Natural killer cell treated with Interleukin-12 subunit alpha and Interleukin-12 subunit beta and Interleukin-15 and Interleukin-18, amount 100 ng/mL, for 72 hours (primary cell): ENCODE data around the gene DEFB112. TPM values are rescaled to one million over a fixed set of nuclear protein-coding genes. Genes with fewer than 3 reads are reported as not detected.

ENCODE experiments used
- ATAC-seq, 2 donors: fragments of 150-1000 bp; cut with Tn5 transposase in 1 of 2; sonication (Bioruptor Pico), chemical (Tn5 transposase) in 1 of 2; 2 replicates each; pipeline ENCODE4 v1.10.0; 2021
- DNase-seq: peaks from one replicate; pipeline ENCODE4 v3.0.0; 2022; ENCODE audit warnings: low spot score
- H3K27ac Mint-ChIP-seq, 2 donors: 1 replicate in 1 of 2; 2 replicates in 1 of 2; pipeline ENCODE4 v1.8.0; 2022; ENCODE audit warnings: mixed read lengths in 2 of 2, mild to moderate bottlenecking in 1 of 2, moderate library complexity in 1 of 2
- H3K27me3 Mint-ChIP-seq, 2 donors: 1 replicate in 1 of 2; 2 replicates in 1 of 2; pipeline ENCODE4 v1.8.0; 2022; ENCODE audit warnings: mixed read lengths in 2 of 2
- H3K36me3 Mint-ChIP-seq: one replicate; pipeline ENCODE4 v1.8.0; 2022; ENCODE audit warnings: mixed read lengths
- H3K4me1 Mint-ChIP-seq, 2 donors: 1 replicate in 1 of 2; 2 replicates in 1 of 2; pipeline ENCODE4 v1.8.0; 2022; ENCODE audit warnings: low read depth in 2 of 2, mixed read lengths in 2 of 2, mild to moderate bottlenecking in 1 of 2
- H3K4me3 Mint-ChIP-seq: one replicate; pipeline ENCODE4 v1.8.0; 2022; ENCODE audit warnings: mixed read lengths
- H3K9me3 Mint-ChIP-seq: 2 replicates; pipeline ENCODE4 v1.8.0; 2022; ENCODE audit warnings: mixed read lengths
- total RNA-seq, 2 donors: library from RNA; stranded (reverse); gene quantifications; one replicate each; pipeline ENCODE4 v1.2.3, GENCODE V29; 2022

The DEFB112 gene
- total RNA-seq, 2 donors from 2014 or later, result not detected

DNA sequence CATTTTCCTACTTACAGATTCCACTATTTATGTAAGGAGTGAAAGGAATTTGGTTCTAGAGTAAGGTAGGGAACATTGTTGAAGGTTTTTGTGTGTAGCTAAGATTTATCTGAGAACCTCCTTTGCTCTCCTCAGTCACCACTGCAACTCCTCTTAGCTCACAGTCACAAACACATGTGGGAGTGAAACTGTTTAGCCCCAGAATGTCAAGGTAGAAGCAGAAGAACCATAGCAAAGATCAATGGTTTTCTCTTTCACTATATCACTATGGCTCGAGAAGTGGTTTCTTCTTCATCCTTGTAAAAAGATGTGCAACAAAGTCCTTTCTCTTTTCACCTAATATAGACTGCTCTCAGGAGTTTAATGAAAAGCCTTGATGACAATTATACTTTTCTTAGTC is 6.5 kb upstream of the DEFB112 start:
- no peaks in the 10 kb centered on the region for H3K36me3 Mint-ChIP-seq
- no peaks in the 10 kb centered on the region for H3K4me1 Mint-ChIP-seq
- H3K9me3 Mint-ChIP-seq, result no peaks in the 10 kb centered on the region
- no peak overlapping the region for H3K4me3 Mint-ChIP-seq
- H3K27ac Mint-ChIP-seq, result no peak overlapping the region
- H3K27me3 Mint-ChIP-seq, result no peaks in the 10 kb centered on the region
- ATAC-seq, result no peak
- DNase-seq, result no peak

DNA sequence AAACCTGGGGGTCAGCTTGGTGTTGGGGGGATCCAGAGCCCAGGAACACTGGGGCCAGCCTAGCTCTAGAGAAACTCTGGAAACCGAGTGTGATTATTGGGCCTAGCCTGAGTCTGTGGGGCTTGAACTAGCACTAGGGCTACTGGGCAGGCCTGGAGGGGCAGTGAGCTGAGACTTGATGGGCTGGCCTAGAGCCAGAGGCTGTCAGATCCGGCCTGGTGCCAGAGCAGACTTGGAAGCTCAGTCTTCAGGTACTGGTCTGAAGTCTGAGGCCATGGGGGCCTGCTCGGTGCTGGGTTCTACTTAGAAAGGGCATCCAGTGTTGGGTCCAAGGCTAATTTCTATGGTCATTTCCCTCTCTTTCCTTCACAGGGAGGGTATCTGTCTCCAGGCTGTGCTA is 2.7 kb downstream of the DEFB112 start:
- Mint-ChIP-seq H3K9me3 (peaks cover 2% of the 10 kb centered on the region), H3K4me3 (no peak overlapping the region), H3K27ac (no peak overlapping the region), H3K4me1 (no peaks in the 10 kb centered on the region), H3K36me3 (no peaks in the 10 kb centered on the region), H3K27me3 (no peaks in the 10 kb centered on the region)
- DNase-seq (no peak), ATAC-seq (no peak)

DNA sequence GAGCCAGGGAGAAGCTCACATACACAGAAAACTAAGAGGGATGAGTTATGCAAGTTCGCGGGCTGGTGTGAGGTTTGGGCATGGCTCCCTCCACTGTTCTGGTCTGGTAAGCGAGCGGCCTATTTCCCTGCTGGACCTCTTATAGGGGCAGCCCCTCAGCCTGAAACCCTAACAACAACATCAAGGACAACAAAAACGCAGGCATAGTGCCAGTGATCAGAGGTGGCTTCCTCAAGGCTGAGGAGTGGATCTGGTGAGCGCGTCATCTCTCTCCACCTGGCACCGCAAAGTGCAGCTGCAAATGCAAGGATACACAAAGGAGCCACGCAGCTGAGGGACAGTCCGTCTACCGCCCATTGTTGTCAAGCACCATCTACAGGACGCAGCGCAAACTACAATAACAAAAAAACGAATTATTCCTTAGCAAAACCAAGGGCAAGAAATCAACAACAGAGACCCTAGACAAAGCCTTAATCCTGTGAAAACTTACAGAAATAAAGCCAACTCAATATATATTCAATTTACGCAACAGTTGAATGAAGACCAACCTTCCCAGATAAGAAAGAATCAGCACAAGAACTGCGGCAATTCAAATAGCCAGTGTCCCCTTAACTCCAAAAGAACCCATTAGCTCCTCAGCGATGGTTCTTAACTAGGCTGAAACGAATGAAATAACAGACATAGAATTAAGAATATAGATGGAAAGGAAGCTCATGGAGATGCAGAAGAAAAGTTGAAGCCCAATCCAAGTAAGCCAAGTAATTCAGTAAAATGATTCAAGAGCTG is 18.8 kb downstream of the DEFB112 start:
- DNase-seq (no peak), ATAC-seq (no peak)
- Mint-ChIP-seq H3K27me3 (no peaks in the 10 kb centered on the region), H3K36me3 (peaks cover 5% of the 10 kb centered on the region), H3K27ac (no peak overlapping the region), H3K4me3 (no peak overlapping the region), H3K4me1 (no peaks in the 10 kb centered on the region), H3K9me3 (peaks cover 12% of the 10 kb centered on the region)

DNA sequence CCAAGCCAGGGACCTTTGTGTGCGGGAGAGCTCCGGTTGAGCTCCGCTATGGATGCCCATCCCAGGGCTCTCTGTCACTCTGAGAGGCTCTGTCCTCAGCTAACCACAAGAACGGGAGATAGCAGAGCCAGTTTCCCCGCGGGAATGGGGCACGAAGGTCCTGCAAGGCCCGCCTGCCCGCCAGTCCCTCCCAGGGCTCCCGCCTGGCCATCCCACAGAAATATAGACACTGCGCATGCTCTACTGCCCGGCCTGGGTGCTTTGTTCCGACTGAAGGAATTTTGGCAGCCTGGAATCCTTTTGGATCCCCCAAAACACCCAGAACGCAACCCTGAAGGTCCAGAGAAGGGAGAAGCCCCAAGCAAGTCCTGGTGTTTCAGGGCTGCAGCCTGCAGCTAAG is 19.4 kb downstream of the DEFB112 start:
- DNase-seq (no peak), ATAC-seq (no peak)
- H3K4me3 Mint-ChIP-seq, result no peak overlapping the region
- H3K36me3 Mint-ChIP-seq, result peaks cover 5% of the 10 kb centered on the region
- H3K9me3 Mint-ChIP-seq, result peaks cover 16% of the 10 kb centered on the region
- H3K27me3 Mint-ChIP-seq, result no peaks in the 10 kb centered on the region
- H3K4me1 Mint-ChIP-seq, result no peaks in the 10 kb centered on the region
- no peak overlapping the region for H3K27ac Mint-ChIP-seq

DNA sequence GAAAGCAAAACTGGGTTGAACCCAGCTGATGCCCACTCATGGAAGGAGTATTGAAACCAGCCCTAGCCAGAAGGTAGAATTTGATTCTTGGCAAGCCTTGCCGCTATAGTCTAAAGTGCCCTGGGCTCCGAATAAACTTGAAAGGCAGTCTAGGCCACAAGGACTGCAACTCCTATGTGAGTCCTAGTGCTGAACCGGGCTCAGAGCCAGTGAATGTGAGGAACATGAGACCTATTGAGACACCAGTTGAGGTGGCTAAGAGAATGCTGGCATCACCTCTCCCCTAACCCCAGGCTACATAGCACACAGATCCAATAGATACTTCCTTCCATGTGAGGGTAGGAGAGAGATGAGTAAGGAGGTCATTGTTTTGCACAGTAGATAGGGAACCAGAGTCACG is 24.5 kb downstream of the DEFB112 start:
- DNase-seq (no peak), ATAC-seq (no peak)
- no peak overlapping the region for H3K27ac Mint-ChIP-seq
- peaks cover 4% of the 10 kb centered on the region for H3K36me3 Mint-ChIP-seq
- no peaks in the 10 kb centered on the region for H3K27me3 Mint-ChIP-seq
- no peaks in the 10 kb centered on the region for H3K4me1 Mint-ChIP-seq
- H3K9me3 Mint-ChIP-seq, result peaks cover 14% of the 10 kb centered on the region
- no peak overlapping the region for H3K4me3 Mint-ChIP-seq

DNA sequence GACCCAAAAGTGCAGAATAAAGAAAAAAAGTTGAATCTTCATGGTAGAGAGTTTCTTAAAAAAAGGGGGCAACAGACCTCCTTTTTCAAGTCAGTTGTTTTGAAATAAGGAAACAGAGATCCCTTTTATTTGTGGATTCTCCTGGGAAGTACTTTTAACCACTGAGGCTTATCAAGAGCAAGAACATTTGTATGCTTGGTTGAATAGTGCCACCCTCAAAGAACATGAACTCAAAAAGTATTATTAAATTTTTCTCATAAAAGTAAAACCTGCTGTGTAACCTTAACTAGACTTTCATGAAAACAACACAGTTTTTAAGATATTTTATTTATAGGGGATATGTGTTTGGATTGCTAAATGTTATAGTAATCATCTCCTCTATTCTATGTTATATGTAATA is 27.8 kb downstream of the DEFB112 start, which contains the start of gene DEFB110:
DEFB110 (minus strand) TSS at position 101 of the 400 bp plus-strand sequence; CDS start at position 42, 59 bp downstream.
- Mint-ChIP-seq H3K27me3 (no peaks in the 10 kb centered on the region), H3K4me3 (no peak within 1 kb of the TSS), H3K27ac (no peak within 1 kb of the TSS), H3K4me1 (no peaks in the 10 kb centered on the region), H3K36me3 (peaks cover 4% of the 10 kb centered on the region), H3K9me3 (peaks cover 18% of the 10 kb centered on the region)
- no peak for ATAC-seq
- no peak for DNase-seq

DNA sequence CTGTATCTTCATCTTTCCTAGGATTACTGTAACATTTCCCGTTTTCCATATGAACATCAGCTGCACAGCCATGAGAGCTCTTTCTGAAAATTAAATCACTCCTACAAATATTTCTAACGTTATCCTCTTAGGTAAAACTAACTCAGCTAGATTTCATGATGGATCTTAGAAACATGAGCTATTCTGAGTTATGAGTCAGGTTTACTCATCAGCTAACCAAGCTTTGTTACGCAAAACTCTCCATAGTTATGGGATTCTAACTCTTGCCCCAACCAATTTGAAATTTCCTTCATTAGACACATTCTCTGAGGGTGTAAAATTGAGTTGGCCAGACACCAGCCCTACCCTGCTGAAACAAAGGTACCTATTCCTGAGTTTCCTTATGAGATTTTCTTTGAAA is 41.9 kb downstream of the DEFB112 start:
- ATAC-seq, result no peak
- Mint-ChIP-seq H3K27me3 (no peaks in the 10 kb centered on the region), H3K4me3 (no peak overlapping the region), H3K27ac (no peak overlapping the region), H3K9me3 (peaks cover 8% of the 10 kb centered on the region), H3K36me3 (no peaks in the 10 kb centered on the region), H3K4me1 (no peaks in the 10 kb centered on the region)
- DNase-seq, result no peak

DNA sequence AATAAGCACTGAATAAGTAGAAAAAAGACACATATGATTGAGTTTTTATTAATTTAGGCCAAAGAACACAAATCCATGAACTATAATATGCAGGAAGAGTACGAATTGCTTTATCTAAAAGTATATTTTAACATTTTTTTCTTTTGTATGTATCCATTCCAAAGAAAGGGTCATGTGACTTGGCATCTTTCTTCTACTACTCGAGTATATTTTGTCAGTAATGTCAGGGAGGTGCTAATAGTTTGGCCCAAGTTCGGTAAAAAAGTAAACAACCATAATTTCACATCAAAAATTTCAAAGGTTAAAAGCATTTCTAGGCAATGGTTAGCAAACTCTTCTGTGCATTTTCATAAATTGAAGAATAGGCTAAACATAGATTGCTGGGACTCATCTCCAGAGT is 46.6 kb downstream of the DEFB112 start:
- H3K27ac Mint-ChIP-seq, result no peak overlapping the region
- peaks cover 6% of the 10 kb centered on the region for H3K9me3 Mint-ChIP-seq
- no peaks in the 10 kb centered on the region for H3K36me3 Mint-ChIP-seq
- no peak for DNase-seq
- no peak for ATAC-seq
- H3K4me1 Mint-ChIP-seq, result no peaks in the 10 kb centered on the region
- H3K27me3 Mint-ChIP-seq, result no peaks in the 10 kb centered on the region
- no peak overlapping the region for H3K4me3 Mint-ChIP-seq

DNA sequence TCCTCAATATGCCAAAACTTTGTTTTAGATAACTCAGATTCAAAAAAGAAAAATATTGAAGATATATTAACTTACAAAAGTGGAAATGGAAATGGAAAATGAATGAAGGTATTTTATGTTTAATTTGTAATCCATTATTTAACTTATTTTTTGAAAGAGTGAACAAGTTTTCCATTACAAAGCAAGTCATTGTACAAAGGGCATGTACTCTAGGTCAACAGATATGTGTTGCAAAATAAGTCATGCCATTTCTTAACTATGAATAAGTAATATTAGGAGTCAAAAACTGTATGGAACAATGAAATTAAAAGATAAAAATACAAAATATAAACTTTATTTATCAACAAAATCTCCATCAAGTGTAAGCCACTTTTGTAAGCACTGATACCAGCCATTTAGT is 54.5 kb downstream of the DEFB112 start:
- no peaks in the 10 kb centered on the region for H3K4me1 Mint-ChIP-seq
- peaks cover 9% of the 10 kb centered on the region for H3K9me3 Mint-ChIP-seq
- H3K27ac Mint-ChIP-seq, result no peak overlapping the region
- ATAC-seq (no peak), DNase-seq (no peak)
- H3K36me3 Mint-ChIP-seq, result no peaks in the 10 kb centered on the region
- no peak overlapping the region for H3K4me3 Mint-ChIP-seq
- no peaks in the 10 kb centered on the region for H3K27me3 Mint-ChIP-seq

Other genes with a start within 250 kb of the DEFB112 start
- gene CRISP1, start 183.4 kb downstream of the DEFB112 start, total RNA-seq, result not detected
- not detected for gene DEFB114, start 85.8 kb downstream of the DEFB112 start, total RNA-seq
- gene DEFB113, start 80.3 kb downstream of the DEFB112 start, total RNA-seq, result not detected
- gene DEFB110, start 27.9 kb downstream of the DEFB112 start, total RNA-seq, result not detected